CD4-positive, CD25-positive, alpha-beta regulatory T cell (primary cell): ENCODE results near the gene LUZP2. TPM values are rescaled to one million over a fixed set of nuclear protein-coding genes. Genes with fewer than 3 reads are reported as not detected.
"Not testable (repeated sequence)": the region's sequence is repeated elsewhere in the genome, so short reads cannot be mapped to it uniquely, and the experiment has no call there.

Experiments
- ATAC-seq, 2 donors: fragments of 150-1000 bp; cut with Tn5 transposase; one replicate each; pipeline ENCODE4 v1.10.0; 2021; ENCODE audit warnings: low read depth in 2 of 2, moderate number of reproducible peaks in 2 of 2, moderate library complexity in 1 of 2
- DNase-seq, 3 donors: peaks; one replicate each; pipeline versions ENCODE4 v3.0.0 to v3.0.0-alpha.2; 2012 to 2022; ENCODE audit warnings: mixed read lengths in 1 of 3
- H3K27ac ChIP-seq: one replicate; pipeline ENCODE4 v1.7.0; 2013; ENCODE audit warnings: mild to moderate bottlenecking, low read length; ENCODE audit not compliant: insufficient read depth, poor library complexity, severe bottlenecking
- H3K27me3 ChIP-seq: one replicate; pipeline ENCODE4 v1.7.0; 2013; ENCODE audit warnings: low read length; ENCODE audit not compliant: control insufficient read depth, insufficient read depth
- H3K36me3 ChIP-seq: one replicate; pipeline ENCODE4 v1.7.0; 2013; ENCODE audit warnings: mild to moderate bottlenecking, low read length, moderate library complexity; ENCODE audit not compliant: control insufficient read depth, insufficient read depth
- H3K4me1 ChIP-seq: 2 replicates; pipeline ENCODE4 v1.7.0; 2013; ENCODE audit warnings: mild to moderate bottlenecking, low read length; ENCODE audit not compliant: insufficient read depth, control insufficient read depth, poor library complexity, severe bottlenecking
- H3K4me3 ChIP-seq: one replicate; pipeline ENCODE4 v1.7.0; 2013; ENCODE audit warnings: low read depth, mild to moderate bottlenecking, low read length, moderate library complexity
- H3K9me3 ChIP-seq, 2 experiments: 1 replicate in 1 of 2; 2 replicates in 1 of 2; pipeline ENCODE4 v1.7.0; 2013; ENCODE audit warnings: low read length in 2 of 2, mild to moderate bottlenecking in 1 of 2, moderate library complexity in 1 of 2; ENCODE audit not compliant: control insufficient read depth in 2 of 2
- H3K27ac Mint-ChIP-seq, 3 donors: one replicate each; pipeline ENCODE4 v1.8.0; 2020 to 2022; ENCODE audit warnings: mild to moderate bottlenecking in 3 of 3, mixed read lengths in 3 of 3, moderate library complexity in 2 of 3
- H3K27me3 Mint-ChIP-seq: one replicate; pipeline ENCODE4 v1.8.0; 2022; ENCODE audit warnings: mild to moderate bottlenecking, mixed read lengths
- H3K36me3 Mint-ChIP-seq: one replicate; pipeline ENCODE4 v1.8.0; 2020; ENCODE audit warnings: mixed read lengths
- H3K4me1 Mint-ChIP-seq, 4 donors: one replicate each; pipeline ENCODE4 v1.8.0; 2020 to 2022; ENCODE audit warnings: mixed read lengths in 4 of 4, mild to moderate bottlenecking in 1 of 4
- H3K4me3 Mint-ChIP-seq, 4 donors: one replicate each; pipeline ENCODE4 v1.8.0; 2020 to 2022; ENCODE audit warnings: mild to moderate bottlenecking in 4 of 4, mixed read lengths in 4 of 4, moderate library complexity in 3 of 4
- H3K9me3 Mint-ChIP-seq, 7 donors: one replicate each; pipeline ENCODE4 v1.8.0; 2020 to 2022; ENCODE audit warnings: mixed read lengths in 7 of 7, mild to moderate bottlenecking in 3 of 7, moderate library complexity in 2 of 7
- polyA plus RNA-seq, 4 donors: library from polyadenylated mRNA; unstranded; fragments of 300-500 nt; fragmentation: Illumina TruSeq; gene quantifications; one replicate each; pipeline ENCODE4 v1.2.3, GENCODE V29; 2021
- total RNA-seq: library from RNA; stranded (reverse); gene quantifications from one replicate; pipeline ENCODE4 v1.2.3, GENCODE V29; 2022

LUZP2 gene
- total and polyA plus RNA-seq, 5 donors from 2014 or later, result not detected

DNA sequence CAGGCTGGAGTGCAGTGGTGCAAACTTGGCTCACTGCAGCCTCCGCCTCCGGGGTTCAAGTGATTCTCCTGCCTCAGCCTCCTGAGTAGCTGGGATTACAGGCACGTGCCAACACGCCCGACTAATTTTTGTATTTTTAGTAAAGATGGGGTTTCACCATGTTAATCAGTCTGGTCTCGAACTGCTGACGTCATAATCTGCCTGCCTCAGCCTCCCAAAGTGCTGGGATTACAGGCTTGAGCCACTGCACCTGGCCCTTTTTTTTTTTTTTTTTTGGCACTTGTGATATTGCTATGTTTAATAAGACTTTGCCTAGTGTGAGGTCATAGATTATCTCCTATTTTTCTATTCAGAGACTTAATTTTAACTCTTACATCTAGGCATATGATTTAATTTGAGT lies 497.1 kb downstream of the LUZP2 start:
- not testable (repeated sequence) for H3K4me1 ChIP-seq, H3K4me1 Mint-ChIP-seq, H3K36me3 Mint-ChIP-seq, H3K4me3 ChIP-seq, H3K27ac Mint-ChIP-seq, H3K27me3 ChIP-seq, H3K36me3 ChIP-seq, H3K27ac ChIP-seq, ATAC-seq, H3K9me3 ChIP-seq, DNase-seq, H3K4me3 Mint-ChIP-seq, H3K27me3 Mint-ChIP-seq
- H3K9me3 Mint-ChIP-seq, result peaks cover 0 to 13% (median 2%) of the 10 kb centered on the region in 7 donors

DNA sequence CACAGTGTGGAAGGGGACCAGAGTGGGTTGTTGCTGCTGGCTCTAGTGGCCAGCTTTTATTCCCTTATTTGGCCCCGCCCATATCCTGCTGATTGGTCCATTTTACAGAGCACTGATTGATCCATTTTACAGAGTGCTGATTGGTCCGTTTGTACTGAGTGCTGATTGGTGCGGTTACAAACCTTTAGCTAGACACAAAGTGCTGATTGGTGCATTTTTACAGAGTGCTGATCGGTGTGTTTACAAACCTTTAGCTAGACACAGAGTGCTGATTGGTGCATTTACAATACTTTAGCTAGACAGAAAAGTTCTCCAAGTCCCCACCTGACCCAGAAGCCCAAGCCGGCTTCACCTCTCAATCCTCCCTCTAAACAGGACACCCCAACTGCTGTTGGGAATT lies 503.1 kb downstream of the LUZP2 start:
- H3K9me3 ChIP-seq, H3K27ac Mint-ChIP-seq, ATAC-seq, DNase-seq, H3K27me3 Mint-ChIP-seq, H3K36me3 Mint-ChIP-seq, H3K4me3 Mint-ChIP-seq, H3K27ac ChIP-seq, H3K27me3 ChIP-seq, H3K4me1 ChIP-seq, H3K4me1 Mint-ChIP-seq, H3K4me3 ChIP-seq, H3K36me3 ChIP-seq: not testable (repeated sequence)
- H3K9me3 Mint-ChIP-seq, result peaks cover 0 to 14% (median 12%) of the 10 kb centered on the region in 7 donors

DNA sequence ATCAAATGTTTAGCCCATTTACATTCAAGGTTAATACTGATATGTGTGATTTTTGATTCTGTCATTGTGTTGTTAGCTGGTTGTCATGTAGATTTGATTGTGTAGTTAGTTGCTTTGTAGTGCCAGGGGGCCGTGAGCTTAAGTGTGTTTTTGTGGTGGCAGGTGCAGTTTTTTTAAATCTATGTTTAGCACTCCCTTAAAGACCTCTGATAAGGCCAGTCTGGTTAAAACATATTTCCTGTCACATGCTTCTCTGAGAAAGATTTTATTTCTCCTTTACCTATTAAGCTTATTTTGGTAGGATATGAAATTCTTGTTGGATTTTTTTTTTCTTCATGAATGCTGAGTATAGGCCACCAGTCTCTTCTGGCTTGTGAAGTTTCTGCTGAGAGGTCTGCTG lies 540.6 kb downstream of the LUZP2 start:
- H3K27ac Mint-ChIP-seq, result no peak overlapping the region
- no peaks in the 10 kb centered on the region for H3K4me1 Mint-ChIP-seq
- no peak overlapping the region for H3K4me3 ChIP-seq
- H3K36me3 Mint-ChIP-seq, result no peaks in the 10 kb centered on the region
- peaks cover 0 to 9% of the 10 kb centered on the region in 2 experiments for H3K9me3 ChIP-seq
- ATAC-seq (no peak), DNase-seq (no peak)
- H3K9me3 Mint-ChIP-seq, result peaks cover 4 to 39% (median 13%) of the 10 kb centered on the region in 7 donors
- H3K4me1 ChIP-seq, result no peaks in the 10 kb centered on the region
- H3K27me3 Mint-ChIP-seq, result no peaks in the 10 kb centered on the region
- no peaks in the 10 kb centered on the region for H3K27me3 ChIP-seq
- no peak overlapping the region for H3K27ac ChIP-seq
- H3K4me3 Mint-ChIP-seq, result no peak overlapping the region
- H3K36me3 ChIP-seq, result no peaks in the 10 kb centered on the region

DNA sequence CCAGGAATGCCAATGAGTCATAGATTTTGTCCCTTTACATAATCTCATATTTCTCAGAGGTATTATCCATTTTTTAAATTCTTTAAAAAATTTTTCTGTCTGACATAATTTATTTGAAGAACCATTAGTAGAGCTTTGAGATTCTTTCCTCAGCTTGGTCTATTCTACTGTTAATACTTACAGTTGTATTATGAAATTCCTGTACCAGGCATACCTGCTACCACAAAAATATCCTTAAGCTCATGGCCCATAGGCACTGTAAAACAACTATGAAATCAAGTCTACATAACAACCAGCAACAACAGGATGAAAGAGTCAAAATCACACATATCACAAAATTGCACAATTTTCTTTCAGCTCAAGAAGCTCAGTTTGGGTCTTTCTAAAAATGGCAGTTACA lies 541.3 kb downstream of the LUZP2 start:
- Histone ChIP-seq H3K27ac (no peak overlapping the region), H3K4me3 (no peak overlapping the region), H3K36me3 (no peaks in the 10 kb centered on the region), H3K9me3 (peaks cover 0 to 9% of the 10 kb centered on the region in 2 experiments), H3K4me1 (no peaks in the 10 kb centered on the region), H3K27me3 (no peaks in the 10 kb centered on the region)
- Mint-ChIP-seq H3K4me3 (no peak overlapping the region), H3K36me3 (no peaks in the 10 kb centered on the region), H3K27ac (no peak overlapping the region), H3K4me1 (no peaks in the 10 kb centered on the region), H3K9me3 (peaks cover 4 to 41% (median 13%) of the 10 kb centered on the region in 7 donors), H3K27me3 (no peaks in the 10 kb centered on the region)
- DNase-seq (no peak), ATAC-seq (no peak)

DNA sequence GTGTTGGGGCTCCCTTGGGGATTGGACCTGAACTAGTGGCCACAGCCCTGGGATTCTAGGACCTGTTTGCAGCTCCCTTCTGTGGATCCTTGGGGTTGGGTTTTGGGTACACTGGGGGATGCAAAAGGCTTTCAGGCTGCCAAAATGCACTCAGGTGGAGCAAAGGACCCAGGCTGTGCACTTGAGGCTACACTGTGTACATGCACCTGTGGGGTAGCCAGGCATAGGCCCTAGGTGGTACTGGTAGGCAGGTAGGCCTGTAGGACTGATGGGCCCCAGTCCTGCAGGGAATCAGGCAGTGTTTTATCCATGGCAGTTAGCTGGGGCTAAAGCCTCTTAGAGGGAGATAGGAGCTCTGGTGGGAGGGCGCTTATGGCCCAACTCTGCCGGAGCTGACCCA lies 542.3 kb downstream of the LUZP2 start:
- no peak for ATAC-seq
- no peaks in the 10 kb centered on the region for H3K27me3 Mint-ChIP-seq

DNA sequence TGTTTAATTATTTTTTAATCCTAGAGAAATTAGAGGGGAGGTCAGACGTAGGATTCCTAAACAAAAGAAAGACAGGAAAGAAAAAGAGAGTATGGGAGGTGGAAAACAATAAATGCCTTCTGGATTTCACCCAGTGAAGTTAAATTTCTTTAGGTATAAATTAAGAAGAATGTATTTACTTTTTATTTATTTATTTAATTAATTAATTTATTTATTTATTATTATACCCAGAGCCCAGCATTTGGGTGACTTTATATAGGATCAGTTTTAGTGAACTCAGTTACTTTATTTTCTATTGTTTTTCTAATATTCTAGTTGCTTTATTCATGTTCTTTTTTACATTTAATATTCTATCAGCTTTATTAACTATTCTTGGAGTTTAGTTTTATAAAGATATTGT lies 551.8 kb downstream of the LUZP2 start:
- Histone ChIP-seq H3K4me3 (no peak overlapping the region), H3K4me1 (no peaks in the 10 kb centered on the region), H3K27ac (no peak overlapping the region), H3K36me3 (no peaks in the 10 kb centered on the region), H3K9me3 (peaks cover 0 to 1% of the 10 kb centered on the region in 2 experiments), H3K27me3 (no peaks in the 10 kb centered on the region)
- H3K27me3 Mint-ChIP-seq, result no peaks in the 10 kb centered on the region
- no peaks in the 10 kb centered on the region for H3K4me1 Mint-ChIP-seq
- H3K9me3 Mint-ChIP-seq, result peaks cover 2 to 10% (median 6%) of the 10 kb centered on the region in 7 donors
- no peak overlapping the region for H3K27ac Mint-ChIP-seq
- ATAC-seq (no peak), DNase-seq (no peak)
- no peak overlapping the region for H3K4me3 Mint-ChIP-seq
- H3K36me3 Mint-ChIP-seq, result no peaks in the 10 kb centered on the region

More for the DNA sequence above, 542.3 kb downstream of the LUZP2 start:
- DNase-seq, result no peak
- H3K36me3 Mint-ChIP-seq, result no peaks in the 10 kb centered on the region
- H3K9me3 ChIP-seq, result peaks cover 0 to 9% of the 10 kb centered on the region in 2 experiments
- H3K4me1 ChIP-seq, result no peaks in the 10 kb centered on the region
- no peak overlapping the region for H3K27ac ChIP-seq
- H3K36me3 ChIP-seq, result no peaks in the 10 kb centered on the region
- H3K4me3 Mint-ChIP-seq, result no peak overlapping the region
- no peaks in the 10 kb centered on the region for H3K27me3 ChIP-seq
- H3K27ac Mint-ChIP-seq, result no peak overlapping the region
- no peak overlapping the region for H3K4me3 ChIP-seq
- H3K9me3 Mint-ChIP-seq, result peaks cover 4 to 44% (median 16%) of the 10 kb centered on the region in 7 donors
- no peaks in the 10 kb centered on the region for H3K4me1 Mint-ChIP-seq

DNA sequence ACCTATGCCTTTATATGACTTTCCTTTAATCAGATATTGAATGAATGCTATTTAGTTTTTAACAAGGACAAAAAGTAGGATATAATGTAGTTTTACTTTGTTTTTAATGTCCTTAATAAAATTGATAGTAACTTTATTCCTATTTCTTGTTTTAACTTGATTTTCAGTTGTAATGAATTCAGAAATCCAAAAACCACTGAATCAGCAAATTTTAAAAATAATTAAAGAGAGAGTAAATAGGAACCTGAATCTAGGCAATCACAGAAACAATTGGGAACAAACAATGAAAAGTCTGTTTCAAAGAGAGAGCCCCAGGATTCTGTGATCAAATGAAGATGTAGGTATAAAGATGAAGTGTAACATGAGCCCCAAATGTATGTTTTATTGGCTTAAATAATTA lies 556.0 kb downstream of the LUZP2 start:
- Mint-ChIP-seq H3K27ac (no peak overlapping the region), H3K4me3 (no peak overlapping the region), H3K27me3 (no peaks in the 10 kb centered on the region), H3K4me1 (no peaks in the 10 kb centered on the region), H3K36me3 (no peaks in the 10 kb centered on the region), H3K9me3 (peaks cover 1 to 18% (median 5%) of the 10 kb centered on the region in 7 donors)
- Histone ChIP-seq H3K27me3 (no peaks in the 10 kb centered on the region), H3K9me3 (peaks cover 1 to 3% of the 10 kb centered on the region in 2 experiments), H3K4me1 (no peaks in the 10 kb centered on the region), H3K36me3 (no peaks in the 10 kb centered on the region), H3K27ac (no peak overlapping the region), H3K4me3 (no peak overlapping the region)
- ATAC-seq, result no peak
- no peak for DNase-seq

DNA sequence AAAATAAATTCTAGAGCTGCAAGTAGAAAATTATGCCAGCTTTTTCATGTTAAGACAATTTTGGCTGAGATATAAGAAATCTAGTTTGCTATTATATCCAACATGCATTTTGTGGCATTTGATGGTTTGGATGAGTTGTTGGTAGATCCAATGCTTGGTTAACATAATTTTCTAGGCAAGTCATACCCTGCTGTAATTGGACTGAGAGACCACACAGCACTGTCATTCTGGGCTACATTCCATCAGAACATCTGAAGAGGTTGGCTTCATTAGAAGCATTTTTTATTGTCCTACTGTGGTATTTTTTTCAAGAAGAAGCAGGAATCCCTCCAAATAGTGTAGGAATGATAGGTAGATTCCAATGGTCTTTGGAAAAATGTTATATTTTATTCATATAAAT lies 561.0 kb downstream of the LUZP2 start:
- Mint-ChIP-seq H3K4me3 (no peak overlapping the region), H3K4me1 (no peaks in the 10 kb centered on the region), H3K27me3 (no peaks in the 10 kb centered on the region), H3K36me3 (no peaks in the 10 kb centered on the region), H3K27ac (no peak overlapping the region), H3K9me3 (peaks cover 1 to 20% (median 3%) of the 10 kb centered on the region in 7 donors)
- no peaks in the 10 kb centered on the region for H3K4me1 ChIP-seq
- no peaks in the 10 kb centered on the region for H3K36me3 ChIP-seq
- H3K9me3 ChIP-seq, result peaks cover 0 to 3% of the 10 kb centered on the region in 2 experiments
- no peaks in the 10 kb centered on the region for H3K27me3 ChIP-seq
- no peak for ATAC-seq
- H3K4me3 ChIP-seq, result no peak overlapping the region
- no peak for DNase-seq
- H3K27ac ChIP-seq, result no peak overlapping the region
